K562 treated with DMSO at 1 percent for 48 hours (cell line): Measurements from ENCODE around the gene ZNF626. TPM values are rescaled to one million over a fixed set of nuclear protein-coding genes. Genes with fewer than 3 reads are reported as not detected.

Experiments used
- total RNA-seq: library from RNA; unstranded; fragments of 300-600 nt; gene quantifications from 2 replicates; pipeline ENCODE4 v1.2.3, GENCODE V29; 2022; ENCODE audit warnings: low replicate concordance; ENCODE audit errors: extremely low read depth

The ZNF626 gene
- not detected in 2 replicates for total RNA-seq

DNA sequence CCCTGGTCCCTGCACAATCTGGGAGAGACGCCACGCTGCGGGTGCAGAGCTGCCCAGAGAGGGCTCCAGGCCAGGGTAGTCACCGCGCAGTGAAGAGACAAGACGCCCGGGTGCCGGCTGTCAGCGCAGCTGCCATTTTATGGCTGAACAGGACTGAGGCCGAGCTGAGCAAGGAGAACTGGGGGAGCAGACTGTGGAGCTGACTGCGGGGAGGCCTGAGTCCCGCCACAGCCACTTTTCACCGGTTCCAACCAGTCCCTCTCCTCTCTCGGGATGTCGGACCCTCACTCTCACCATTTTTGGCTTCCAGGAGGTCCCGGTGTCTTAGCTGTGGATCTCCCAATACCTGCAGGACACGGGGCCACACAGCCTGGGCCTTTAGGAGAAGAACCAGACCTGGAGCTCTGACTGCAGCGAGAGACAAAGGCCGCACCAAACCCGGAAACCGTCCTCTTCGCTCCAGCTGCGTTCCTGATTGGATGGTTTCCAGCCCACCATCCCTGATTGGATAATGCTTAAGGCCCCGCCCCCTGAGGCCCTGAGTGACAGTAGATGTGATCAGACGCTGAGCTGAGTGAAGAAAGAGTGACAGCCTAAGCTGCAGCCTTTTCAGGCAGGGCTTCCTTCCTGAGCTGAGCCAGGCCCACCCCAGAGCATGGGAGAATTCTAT, at the start of gene ZNF626:
ZNF626 (minus strand) TSS at position 422 of the 670 bp plus-strand sequence; CDS start at position 297, 125 bp downstream.

Other genes with a start within 250 kb of the ZNF626 start
- gene ZNF737, start 95.8 kb downstream of the ZNF626 start, total RNA-seq = not detected in 2 replicates
- not detected in 2 replicates for gene ZNF66, start 114.7 kb upstream of the ZNF626 start, total RNA-seq